Endothelial cell of umbilical vein (primary cell): Measurements from ENCODE around the gene ZNF414. TPM values are rescaled to one million over a fixed set of nuclear protein-coding genes. Genes with fewer than 3 reads are reported as not detected.

ENCODE experiments used
- BruUV-seq: library from RNA; stranded (reverse); fragments of 400-500 nt; replicated peaks from 2 replicates; lab custom pipeline; 2021; lab: Mats Ljungman, UMichigan
- CTCF ChIA-PET: fragments of 300-600, 350-600 bp; sonication (Branson Sonifier 250); formaldehyde crosslinking; loops from one replicate; lab custom pipeline; 2021; ENCODE audit warnings: antibody characterized with exemption, inconsistent platforms; lab: Charles Lee
- POLR2A ChIA-PET: fragments of 300-600, 350-600 bp; sonication (Branson Sonifier 250); formaldehyde crosslinking; loops from one replicate; lab custom pipeline; 2021; ENCODE audit warnings: antibody characterized with exemption, inconsistent platforms; lab: Charles Lee
- DNase-seq: peaks from one replicate; pipeline ENCODE4 v3.0.0-alpha.2; 2011; ENCODE audit warnings: low read depth, low spot score
- FAIRE-seq: peaks from 2 replicates; lab custom pipeline; 2011; peaks lifted over from hg19 to GRCh38; lab: Jason Lieb, UNC
- H2AFZ ChIP-seq: 2 replicates; pipeline ENCODE4 v1.6.0; 2012; ENCODE audit warnings: low read depth, low read length, control low read depth, inconsistent platforms
- H3K27ac ChIP-seq: 2 replicates; pipeline ENCODE4 v1.5.1; 2011; ENCODE audit warnings: low read depth, mild to moderate bottlenecking, control low read depth, low read length, moderate library complexity; ENCODE audit not compliant: insufficient read depth
- H3K27me3 ChIP-seq, 2 experiments: 2 replicates each; pipeline versions ENCODE4 v1.6.0 to v1.6.1; 2011; ENCODE audit warnings: low read length in 2 of 2, mixed read lengths in 1 of 2; ENCODE audit not compliant: control insufficient read depth in 2 of 2, insufficient read depth in 2 of 2
- H3K36me3 ChIP-seq, 2 experiments: 2 replicates in 1 of 2; 3 replicates in 1 of 2; pipeline ENCODE4 v1.5.1; 2011; ENCODE audit warnings: low read length in 2 of 2, mild to moderate bottlenecking in 1 of 2, moderate library complexity in 1 of 2; ENCODE audit not compliant: control insufficient read depth in 2 of 2, insufficient read depth in 2 of 2; ENCODE audit errors: extremely low read depth in 1 of 2
- H3K4me1 ChIP-seq: 3 replicates; pipeline ENCODE4 v1.5.1; 2011; ENCODE audit warnings: mild to moderate bottlenecking, low read length; ENCODE audit not compliant: control insufficient read depth, insufficient read depth; ENCODE audit errors: extremely low read depth
- H3K4me2 ChIP-seq: 2 replicates; pipeline ENCODE4 v1.6.1; 2011; ENCODE audit warnings: low read length, control low read depth, mixed read lengths; ENCODE audit not compliant: insufficient read depth
- H3K4me3 ChIP-seq, 3 experiments: fragments of 200-600 bp in 1 of 3; sonication (generic), shearing (Covaris generic) in 1 of 3; replicated peaks in 1 of 3; 2 replicates each; pipeline ENCODE4 v1.5.1; 2011 to 2016; ENCODE audit warnings: control low read depth in 3 of 3, low read length in 3 of 3, mild to moderate bottlenecking in 2 of 3, inconsistent platforms in 1 of 3, low read depth in 1 of 3, moderate library complexity in 1 of 3; ENCODE audit not compliant: insufficient read depth in 1 of 3
- H3K79me2 ChIP-seq: 2 replicates; pipeline ENCODE4 v1.6.0; 2012; ENCODE audit warnings: low read length, inconsistent platforms; ENCODE audit not compliant: control insufficient read depth, insufficient read depth
- H3K9ac ChIP-seq: replicated peaks from 2 replicates; pipeline ENCODE3; 2011; ENCODE audit warnings: low read length, control low read depth; ENCODE audit not compliant: insufficient read depth; ENCODE audit errors: extremely low read depth
- H3K9me1 ChIP-seq: replicated peaks from 3 replicates; pipeline ENCODE4 v1.6.0; 2011; ENCODE audit warnings: mild to moderate bottlenecking, low read length; ENCODE audit not compliant: control insufficient read depth, insufficient read depth; ENCODE audit errors: extremely low read depth
- H3K9me3 ChIP-seq: replicated peaks from 2 replicates; pipeline ENCODE4 v1.5.1; 2012; ENCODE audit warnings: low read length, inconsistent platforms; ENCODE audit not compliant: control insufficient read depth, insufficient read depth
- H4K20me1 ChIP-seq: replicated peaks from 2 replicates; pipeline ENCODE3; 2011; ENCODE audit warnings: mild to moderate bottlenecking, low read length; ENCODE audit not compliant: control insufficient read depth, insufficient read depth; ENCODE audit errors: extremely low read depth
- CTCF ChIP-seq, 2 donors: IDR thresholded peaks; 1 replicate in 1 of 2; 2 replicates in 1 of 2; pipeline ENCODE4 v1.5.1; 2011; ENCODE audit warnings: low read length in 2 of 2, mild to moderate bottlenecking in 2 of 2, moderate library complexity in 2 of 2, control low read depth in 1 of 2, inconsistent platforms in 1 of 2, low read depth in 1 of 2; ENCODE audit not compliant: insufficient read depth in 1 of 2; ENCODE audit errors: extremely low read depth in 1 of 2
- EZH2 ChIP-seq: IDR thresholded peaks from 2 replicates; pipeline ENCODE4 v1.6.1; 2012; ENCODE audit warnings: borderline replicate concordance, low read depth, mild to moderate bottlenecking, moderate library complexity, low read length, inconsistent platforms; ENCODE audit not compliant: severe bottlenecking
- FOS ChIP-seq: IDR thresholded peaks from 2 replicates; pipeline ENCODE4 v1.6.1; 2011; ENCODE audit warnings: mild to moderate bottlenecking, low read length, moderate library complexity, borderline replicate concordance; ENCODE audit not compliant: insufficient read depth
- GATA2 ChIP-seq: IDR thresholded peaks from 2 replicates; pipeline ENCODE4 v1.7.0; 2011; ENCODE audit warnings: low read depth, mild to moderate bottlenecking, moderate library complexity, mixed read lengths, low read length; ENCODE audit not compliant: insufficient read length, insufficient read depth
- JUN ChIP-seq: IDR thresholded peaks from 2 replicates; pipeline ENCODE4 v1.6.1; 2011; ENCODE audit warnings: borderline replicate concordance, low read depth; ENCODE audit not compliant: insufficient read length, insufficient read depth
- MAX ChIP-seq: IDR thresholded peaks from 2 replicates; pipeline ENCODE4 v1.6.1; 2011; ENCODE audit not compliant: insufficient read depth, insufficient read length
- MYC ChIP-seq: IDR thresholded peaks from one replicate; pipeline ENCODE4 v1.6.1; 2011; ENCODE audit warnings: mild to moderate bottlenecking, low read depth, low read length
- POLR2A ChIP-seq: IDR thresholded peaks from 2 replicates; pipeline ENCODE4 v1.6.1; 2012; ENCODE audit warnings: low read depth, mild to moderate bottlenecking, control low read depth, low read length
- POLR2AphosphoS5 ChIP-seq: IDR thresholded peaks from 2 replicates; pipeline ENCODE4 v1.6.1; 2012; ENCODE audit warnings: low read depth, mild to moderate bottlenecking, control low read depth, low read length, moderate library complexity; ENCODE audit not compliant: insufficient read depth
- dilution Hi-C: fragments of 300-500 bp; cut with MboI; formaldehyde crosslinking; loops from one replicate; pipeline ENCODE4 v1.15.0; 2019; ENCODE audit warnings: low sequenced_read_pairs; ENCODE audit not compliant: extremely low pct_ligation_motif_present
- intact Hi-C: fragments of 100-400 bp; cut with micrococcal nuclease; formaldehyde crosslinking; loops from one replicate; pipeline ENCODE4 v1.10.0; 2022
- polyA plus RNA-seq, 4 experiments: library from polyadenylated mRNA; depleted of rRNA in 3 of 4; stranded (reverse) in 3 of 4; unstranded in 1 of 4; fragments of >200 nt; gene quantifications; 2 replicates each; pipeline versions ENCODE4 v1.2.1 to v1.2.3, GENCODE V29; 2011 to 2012; ENCODE audit warnings: missing spikeins in 1 of 4
- total RNA-seq: library from RNA; stranded (reverse); gene quantifications from 2 replicates; pipeline ENCODE4 v1.2.3, GENCODE V29; 2021

Gene ZNF414
- total and polyA plus RNA-seq, 2 donors (not counting 3 experiments of a cell fraction or from before 2014, with no cell fraction given) = 11.6 to 20.6 TPM

- intact Hi-C loops = no loop called here
- H3K36me3 ChIP-seq = peaks cover 16 to 34% of the 10 kb centered on the region in 2 experiments
- H3K79me2 ChIP-seq = no peaks in the 10 kb centered on the region
- no peaks in the 10 kb centered on the region for H3K9me1 ChIP-seq
- ChIA-PET POLR2A (no interaction called here), CTCF (interaction anchor here (1.0 kb wide), 1 partner anchor 77 kb away, joined by 3 read pairs; the partner anchor contains the start of gene MARCHF2)
- dilution Hi-C loops = no loop called here
- H3K9me3 ChIP-seq = no peaks in the 10 kb centered on the region
- H3K9ac ChIP-seq = no peak overlapping the region
- H4K20me1 ChIP-seq = no peaks in the 10 kb centered on the region
- no peak overlapping the region for H3K4me3 ChIP-seq
- no peaks in the 10 kb centered on the region for H3K4me1 ChIP-seq
- H3K27me3 ChIP-seq = no peaks in the 10 kb centered on the region
- DNase-seq = no peak
- BruUV-seq = no TSS peak
- no peak overlapping the region for H3K4me2 ChIP-seq
- TF ChIP-seq MYC (no peak), GATA2 (no peak), POLR2A (peak; percentile 41), EZH2 (no peak)
- no peak for FAIRE-seq
- H2AFZ ChIP-seq = no peak overlapping the region
- H3K27ac ChIP-seq = no peak overlapping the region
These were observed 23.6 kb downstream of the ZNF414 start for GRCh38 chr19:8490395-8490760.

- H3K79me2 ChIP-seq = no peaks in the 10 kb centered on the region
- peaks cover 21 to 40% of the 10 kb centered on the region in 2 experiments for H3K36me3 ChIP-seq
- H3K27me3 ChIP-seq = no peaks in the 10 kb centered on the region
- no peak overlapping the region for H3K9ac ChIP-seq
- H3K4me3 ChIP-seq = no peak overlapping the region
- no TSS peak for BruUV-seq
- H3K27ac ChIP-seq = no peak overlapping the region
- no peak overlapping the region for H2AFZ ChIP-seq
- no peaks in the 10 kb centered on the region for H3K9me3 ChIP-seq
- ChIA-PET POLR2A (interaction anchor here (0.7 kb wide), 1 partner anchor 33 kb away, joined by 9 read pairs; no protein-coding TSS in a partner anchor), CTCF (interaction anchor here (0.9 kb wide), 1 partner anchor 11 kb away, joined by 5 read pairs; no protein-coding TSS in a partner anchor)
- H3K4me1 ChIP-seq = no peaks in the 10 kb centered on the region
- no peaks in the 10 kb centered on the region for H3K9me1 ChIP-seq
- DNase-seq (no peak), FAIRE-seq (no peak)
- H3K4me2 ChIP-seq = no peak overlapping the region
- no peaks in the 10 kb centered on the region for H4K20me1 ChIP-seq
- dilution Hi-C loops (no loop called here), intact Hi-C loops (no loop called here)
- TF ChIP-seq MYC = no peak
- no peak for TF ChIP-seq POLR2A
- TF ChIP-seq JUN = no peak
- TF ChIP-seq EZH2 = no peak
- no peak for TF ChIP-seq MAX
- no peak for TF ChIP-seq FOS
- TF ChIP-seq CTCF (IDR thresholded peaks at IDR 0.05; ENCODE audit: extremely low read depth in 1 of 2, insufficient read depth in 1 of 2, low read depth in 1 of 2, low read length in 2 of 2) = no peak
- TF ChIP-seq GATA2 = no peak
- TF ChIP-seq POLR2AphosphoS5 = no peak
These were observed 24.2 kb downstream of the ZNF414 start for GRCh38 chr19:8489561-8490394.
